NCI-H1105 (cell line): Measurements from ENCODE around the gene ING3.
"Not testable (repeated sequence)": the region's sequence is repeated elsewhere in the genome, so short reads cannot be mapped to it uniquely, and the experiment has no call there.

Source experiments
- DNase-seq: peaks from one replicate; lab custom pipeline; 2025; lab: John Stamatoyannopoulos, UW

Gene ING3

DNA sequence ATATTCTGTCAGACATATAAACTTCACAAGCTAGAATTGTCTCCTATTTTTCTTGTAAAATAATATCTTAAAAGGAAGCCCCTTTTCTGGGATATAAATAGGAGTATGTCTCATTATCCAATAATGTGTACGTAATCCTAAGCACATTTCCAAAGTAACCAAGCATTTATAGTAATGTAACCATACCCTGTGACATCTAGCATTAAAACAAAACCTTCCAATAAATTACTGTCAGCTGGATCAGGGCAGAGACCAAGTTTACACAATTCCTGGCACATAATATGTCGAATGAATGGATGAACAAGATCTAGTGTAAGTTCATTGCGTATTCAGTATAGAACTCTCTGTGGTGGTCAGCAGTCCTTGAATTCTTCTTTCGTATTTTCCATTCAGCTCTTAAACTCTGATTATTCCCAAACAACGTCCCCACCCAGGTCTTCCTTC lies 52.2 kb downstream of the ING3 start:
- DNase-seq: no peak

DNA sequence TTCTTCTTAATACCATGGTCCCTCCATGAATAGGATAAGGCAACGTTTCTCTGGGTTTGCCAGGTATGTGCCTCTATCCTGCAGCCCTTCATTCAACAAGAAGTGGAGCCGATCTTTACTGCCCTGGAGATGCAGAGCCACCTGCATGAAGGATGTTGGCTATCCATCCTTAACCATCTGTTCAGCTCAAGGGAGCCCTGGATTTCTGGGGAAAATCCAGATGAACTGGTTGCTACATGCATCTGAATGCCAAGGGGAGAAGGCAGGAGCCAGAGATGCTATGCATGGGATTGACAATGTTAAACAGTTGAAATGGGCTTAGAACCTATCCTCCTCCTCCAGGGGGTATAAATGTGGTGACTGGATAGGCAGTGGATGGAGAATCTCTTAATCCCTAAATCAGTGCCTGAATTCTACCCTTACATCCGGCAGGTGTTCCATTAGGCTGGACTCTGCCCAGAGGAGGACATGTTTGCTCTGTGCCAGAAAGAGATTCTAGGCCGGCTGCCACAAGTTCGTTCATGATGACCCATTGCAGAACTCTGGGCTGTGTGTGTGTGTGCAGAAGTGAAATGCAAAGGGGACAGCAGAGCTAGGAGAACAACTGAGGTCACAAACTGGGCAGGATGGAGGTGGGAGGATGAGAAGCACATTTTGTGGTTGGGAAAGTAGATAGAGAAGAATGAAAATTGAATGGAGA lies 53.6 kb downstream of the ING3 start:
- no peak for DNase-seq

DNA sequence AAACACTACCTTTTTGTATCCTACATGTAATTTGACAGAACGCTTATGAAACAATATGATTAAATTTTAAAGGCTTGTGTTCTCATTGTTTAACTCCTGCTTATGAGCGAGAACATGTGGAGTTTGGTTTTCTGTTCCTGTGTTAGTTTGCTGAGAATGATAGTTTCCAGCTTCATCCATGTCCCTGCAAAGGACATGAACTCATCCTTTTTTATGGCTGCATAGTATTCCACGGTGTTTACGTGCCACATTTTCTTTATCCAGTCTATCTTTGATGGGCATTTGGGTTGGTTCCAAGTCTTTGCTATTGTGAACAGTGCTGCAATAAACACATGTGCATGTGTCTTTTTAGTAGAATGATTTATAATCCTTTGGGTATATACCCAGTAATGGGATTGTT lies 54.5 kb downstream of the ING3 start:
- DNase-seq: not testable (repeated sequence)

DNA sequence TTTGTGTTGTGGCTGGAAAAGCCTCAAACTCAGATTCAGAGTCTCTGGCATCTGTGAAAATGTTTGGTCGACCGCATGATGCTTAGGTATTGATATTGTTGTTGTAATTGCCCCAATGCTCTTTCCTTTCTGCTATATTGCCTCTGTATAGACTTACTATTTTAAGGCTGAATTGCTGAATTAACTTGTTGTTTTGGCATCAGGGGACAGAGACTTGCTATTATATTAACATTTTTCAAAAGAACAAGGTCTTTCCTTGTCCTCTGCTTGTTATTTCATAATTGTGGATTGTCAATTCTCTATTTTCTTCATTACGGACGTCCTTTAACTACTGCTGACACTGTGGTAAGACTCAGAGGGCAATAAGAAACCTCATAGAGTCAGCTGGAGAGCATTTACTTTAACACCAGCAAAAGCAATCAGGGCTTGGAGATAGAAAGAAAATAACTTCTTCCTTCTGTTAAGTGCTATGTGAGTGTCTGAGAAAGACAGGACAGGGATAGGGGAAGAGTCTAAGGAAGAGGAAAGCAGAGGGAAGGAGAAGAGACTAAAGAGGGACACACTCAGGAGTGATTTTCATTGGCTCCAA lies 55.5 kb downstream of the ING3 start:
- DNase-seq: no peak

DNA sequence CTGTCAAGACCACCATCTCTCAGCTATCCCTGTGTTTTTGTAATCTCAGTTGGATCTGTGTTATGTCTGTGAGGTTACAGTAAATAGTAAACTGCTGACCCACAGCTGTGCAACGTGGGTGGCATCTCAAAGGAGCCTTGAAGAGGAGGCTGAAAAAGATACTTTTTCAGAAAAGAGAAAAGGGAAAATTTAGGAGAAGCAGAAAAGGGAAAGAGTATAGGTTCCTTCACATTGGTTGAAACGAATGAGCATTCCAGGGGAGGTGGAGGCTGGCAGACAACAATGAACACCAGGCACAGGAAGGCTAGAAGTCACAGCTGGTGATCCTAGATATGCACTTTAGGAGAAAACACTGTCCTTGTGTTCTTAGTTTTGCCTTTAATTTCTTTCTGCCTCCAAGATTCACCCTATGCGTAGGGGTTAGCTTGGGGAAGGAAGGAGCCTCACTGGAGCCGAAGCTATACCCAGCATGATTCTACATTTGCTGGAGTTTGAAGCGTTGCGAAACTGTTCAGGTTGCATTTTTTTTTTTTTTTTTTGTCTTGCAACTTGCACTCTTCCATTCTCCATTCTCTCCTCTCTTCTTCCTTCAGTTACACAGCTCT lies 56.2 kb downstream of the ING3 start:
- DNase-seq: no peak

DNA sequence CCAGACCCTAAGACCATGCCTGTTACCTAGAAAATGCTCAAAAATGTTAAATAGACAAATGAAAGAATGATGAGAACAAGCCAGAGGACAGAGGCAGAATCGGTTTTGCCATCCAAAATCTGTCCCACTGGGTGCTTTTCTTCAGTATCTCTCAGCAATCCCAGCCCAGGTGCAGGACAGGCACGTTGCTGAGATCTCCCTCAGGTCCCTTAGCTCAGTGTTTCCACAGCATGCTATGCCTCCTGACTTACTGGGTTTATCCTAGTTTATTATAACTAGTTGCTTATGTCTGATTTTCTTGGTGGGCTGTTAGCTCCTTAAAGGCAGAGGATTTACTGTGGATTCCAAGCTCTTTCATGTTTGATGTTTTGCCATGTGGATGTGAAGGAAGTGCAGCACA lies 58.2 kb downstream of the ING3 start:
- no peak for DNase-seq

DNA sequence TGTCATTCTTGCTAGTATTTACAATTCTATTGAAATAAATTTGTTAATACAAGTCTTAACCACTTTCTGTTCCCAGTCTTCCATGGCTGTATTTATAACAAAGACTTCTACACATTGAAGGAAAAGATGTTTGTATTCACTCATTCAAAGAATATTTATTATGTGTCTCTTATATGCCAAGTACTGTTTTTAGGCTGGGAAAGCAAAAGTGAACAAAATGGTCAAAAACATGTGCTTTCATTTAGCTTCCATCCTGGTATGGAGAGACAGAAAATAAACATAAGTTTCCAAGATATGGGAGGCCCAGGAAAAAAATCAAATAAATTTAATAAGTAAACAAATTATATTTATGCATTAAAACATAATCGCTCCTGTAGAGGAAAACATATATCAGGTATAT lies 60.8 kb downstream of the ING3 start:
- no peak for DNase-seq

DNA sequence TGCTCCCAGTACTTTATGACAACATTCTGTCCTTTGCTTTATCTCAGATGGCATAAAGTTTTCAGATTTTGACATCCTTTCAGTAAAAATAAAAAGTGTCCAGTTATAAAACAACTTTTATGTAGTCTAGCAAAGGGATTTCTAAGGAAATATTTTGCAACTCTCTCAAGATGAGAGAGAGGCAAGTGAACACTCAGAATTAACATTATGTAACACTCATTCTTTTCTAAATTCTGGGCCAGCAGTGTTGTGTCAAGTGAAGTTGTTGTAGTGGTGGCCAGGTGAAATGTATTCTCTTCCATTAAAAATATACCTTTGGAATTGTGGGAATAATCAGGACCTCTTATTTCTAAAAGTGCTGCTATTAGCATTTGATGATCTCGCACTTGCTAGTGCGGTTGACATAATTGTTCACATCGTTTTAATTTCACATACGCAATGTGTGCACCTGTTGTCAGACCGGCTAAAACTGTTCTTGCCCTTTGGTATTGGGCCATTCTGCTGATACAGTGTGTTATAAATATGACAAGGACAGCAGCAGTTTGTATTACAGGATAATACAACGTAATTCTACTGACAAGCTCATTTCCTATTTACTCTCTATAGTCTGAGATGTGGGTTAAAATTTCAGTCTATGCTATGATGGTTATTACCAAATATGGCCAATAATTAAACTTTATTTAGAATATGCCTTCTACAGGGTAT lies 61.7 kb downstream of the ING3 start:
- no peak for DNase-seq

DNA sequence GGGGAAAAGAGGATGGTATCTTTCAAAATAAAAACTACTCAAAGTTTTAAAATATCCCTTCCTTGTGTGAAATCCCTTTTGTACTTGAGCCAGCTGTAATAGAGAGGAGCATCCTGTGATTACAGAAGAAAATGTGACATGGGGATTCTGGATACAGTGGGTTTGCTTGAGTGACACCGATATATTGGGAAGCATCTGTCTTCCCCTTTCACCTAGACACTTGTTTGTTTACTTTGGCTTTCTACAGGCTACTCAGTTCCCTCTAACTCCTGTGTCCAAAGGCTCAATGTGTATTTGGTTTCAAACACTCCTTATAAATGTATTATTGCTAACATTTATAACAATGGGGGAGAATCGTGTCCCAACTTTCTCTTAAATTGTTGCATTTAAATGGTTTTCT lies 62.3 kb downstream of the ING3 start:
- DNase-seq: no peak

DNA sequence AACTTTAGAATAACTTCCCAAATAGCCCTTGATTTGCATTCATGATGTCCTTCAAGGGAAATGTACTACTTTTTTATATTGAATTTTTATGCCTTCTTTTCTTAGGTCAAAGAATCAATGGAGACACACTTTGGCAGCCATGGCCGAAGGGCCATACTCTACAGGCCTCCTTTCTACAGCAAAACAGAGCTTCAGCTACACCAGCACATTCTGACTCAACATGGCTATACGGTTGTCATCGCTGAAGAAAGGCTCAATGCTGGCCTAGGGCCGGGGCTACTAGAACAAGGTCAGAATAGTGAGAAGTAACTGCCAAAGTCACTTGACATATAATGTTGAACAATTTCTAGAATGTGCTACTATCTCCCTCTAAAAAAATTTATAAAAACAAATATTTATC lies 65.0 kb downstream of the ING3 start:
- no peak for DNase-seq

DNA sequence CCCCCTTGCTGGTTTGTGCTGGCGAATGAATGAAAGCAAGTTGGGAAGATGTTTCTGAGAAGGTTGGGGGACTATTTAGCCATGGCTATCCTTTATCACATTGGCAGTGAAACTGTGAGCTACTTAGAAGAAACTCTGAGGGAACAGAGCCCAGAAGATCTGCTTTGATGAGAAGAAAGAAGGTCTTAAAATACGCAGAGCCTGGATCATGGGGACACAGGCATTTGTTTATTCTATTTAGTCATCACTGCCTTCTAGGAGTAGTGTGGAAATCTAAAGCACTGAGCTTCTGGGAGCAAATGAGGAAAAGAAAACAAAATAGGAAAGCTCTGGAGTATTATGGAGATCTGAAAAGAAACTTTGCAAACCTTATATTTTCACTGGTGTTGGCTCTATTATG lies 66.4 kb downstream of the ING3 start:
- no peak for DNase-seq

DNA sequence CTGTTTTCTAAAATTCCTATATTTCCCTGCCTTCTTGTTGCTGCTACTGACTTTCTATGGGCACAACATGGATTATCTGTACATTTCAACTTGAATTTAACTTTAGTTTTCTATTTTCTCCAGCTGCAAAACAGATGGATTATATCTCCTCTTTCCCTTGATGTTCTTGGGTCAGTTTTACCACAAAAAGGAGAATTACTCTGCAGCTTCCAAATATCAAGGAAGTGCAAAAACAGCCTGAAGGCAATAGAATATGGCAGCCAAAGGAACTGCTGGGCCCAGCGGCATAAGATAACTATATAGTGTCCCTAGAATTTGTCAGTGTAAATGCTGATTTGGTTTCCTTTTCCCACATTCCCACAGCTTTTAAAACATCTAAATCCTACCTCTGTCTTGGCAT lies 67.0 kb downstream of the ING3 start:
- no peak for DNase-seq

DNA sequence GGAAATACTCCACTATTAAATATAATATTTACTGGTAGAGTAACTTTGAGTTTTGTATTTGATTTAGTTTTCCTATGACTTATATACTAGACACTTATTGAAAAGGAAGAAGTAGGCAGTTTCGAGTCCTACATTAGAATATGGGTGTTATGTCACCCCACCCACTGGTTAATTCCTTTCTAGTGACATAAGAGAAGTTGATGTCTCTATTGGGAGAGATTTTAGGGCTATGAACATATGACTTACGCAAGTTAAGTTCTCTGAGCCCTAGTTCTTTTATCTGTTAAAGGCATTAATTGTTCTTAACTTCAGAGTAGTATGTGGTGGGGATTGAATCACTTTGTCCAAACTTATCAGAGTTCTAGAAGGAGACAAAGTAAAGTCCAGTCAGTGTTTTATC lies 68.4 kb downstream of the ING3 start:
- no peak for DNase-seq

DNA sequence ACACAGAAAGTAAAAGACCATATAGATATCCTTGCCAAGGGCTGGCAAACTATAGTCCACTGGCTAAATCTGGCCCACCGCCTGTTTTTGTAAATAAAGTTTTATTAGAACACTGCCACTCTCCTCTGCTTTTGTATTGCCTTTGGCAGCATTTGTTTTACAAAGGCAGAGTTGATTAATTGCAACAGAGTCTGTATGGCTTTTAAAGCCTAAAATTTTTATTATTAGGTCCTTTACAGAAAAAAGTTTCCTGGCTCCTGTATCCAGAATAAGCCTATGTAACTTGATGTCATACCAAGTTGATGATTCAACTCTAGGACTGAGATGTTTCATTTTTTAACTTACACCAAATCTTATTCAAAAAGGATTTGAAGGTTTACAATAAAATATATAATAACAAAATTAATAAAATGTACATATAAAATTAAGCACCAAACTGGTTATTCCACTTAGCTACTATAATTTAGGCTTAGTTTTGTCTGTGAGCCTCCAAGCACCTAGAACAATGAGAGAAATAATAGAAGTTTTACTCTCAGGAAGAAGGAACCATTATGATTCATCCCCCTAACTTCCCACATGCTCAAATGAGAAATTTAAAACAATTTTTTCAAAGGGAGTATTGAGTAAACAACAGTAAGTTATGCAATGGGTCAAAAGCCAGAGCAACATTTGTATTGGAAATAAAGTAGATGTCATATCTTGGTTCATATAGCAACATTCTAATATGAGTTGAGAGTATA lies 69.8 kb downstream of the ING3 start:
- DNase-seq: no peak

DNA sequence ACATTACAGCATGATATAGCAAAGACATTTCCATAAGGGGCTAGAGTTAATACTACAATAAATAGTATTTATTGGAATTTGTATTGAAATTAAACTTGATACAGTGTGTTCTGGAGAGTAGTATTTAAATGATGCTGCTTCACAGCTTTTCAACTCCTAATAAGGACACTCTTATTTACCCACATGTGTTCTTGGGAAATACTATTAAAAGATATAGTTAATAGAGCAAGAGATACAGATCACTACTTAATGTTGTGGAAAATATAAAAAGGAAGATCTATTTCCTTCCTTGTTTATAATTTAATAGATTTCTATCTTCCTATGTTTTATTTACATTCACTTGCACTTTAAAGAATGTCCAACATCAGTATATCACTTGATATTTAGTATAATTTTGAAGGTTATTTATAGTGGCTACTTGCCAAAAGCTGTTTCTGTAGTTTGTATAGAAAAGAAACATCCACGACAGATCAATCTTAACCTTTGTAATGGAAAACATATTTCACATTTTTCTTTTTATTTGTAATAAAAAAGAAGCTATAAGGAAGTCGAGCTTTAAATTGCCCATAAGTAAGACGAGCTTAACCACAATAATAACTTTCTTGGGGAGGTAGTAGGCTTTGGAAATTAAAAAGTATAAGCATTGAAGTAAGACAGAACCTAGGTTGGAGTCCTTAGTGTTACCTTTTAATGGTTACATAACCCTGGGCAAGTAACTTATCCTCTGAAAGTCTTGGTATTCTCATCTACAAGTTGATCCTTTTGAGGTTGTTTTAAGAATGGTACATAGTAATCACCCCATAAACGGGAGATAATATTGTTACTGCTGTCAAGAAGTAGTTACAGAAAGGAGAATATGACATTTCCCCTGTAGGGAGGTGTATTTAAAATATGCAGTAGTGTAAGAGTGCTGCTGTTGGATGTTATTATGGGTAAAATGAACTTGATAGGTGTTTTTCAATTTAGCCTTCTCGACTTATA lies 70.7 kb downstream of the ING3 start:
- no peak for DNase-seq

DNA sequence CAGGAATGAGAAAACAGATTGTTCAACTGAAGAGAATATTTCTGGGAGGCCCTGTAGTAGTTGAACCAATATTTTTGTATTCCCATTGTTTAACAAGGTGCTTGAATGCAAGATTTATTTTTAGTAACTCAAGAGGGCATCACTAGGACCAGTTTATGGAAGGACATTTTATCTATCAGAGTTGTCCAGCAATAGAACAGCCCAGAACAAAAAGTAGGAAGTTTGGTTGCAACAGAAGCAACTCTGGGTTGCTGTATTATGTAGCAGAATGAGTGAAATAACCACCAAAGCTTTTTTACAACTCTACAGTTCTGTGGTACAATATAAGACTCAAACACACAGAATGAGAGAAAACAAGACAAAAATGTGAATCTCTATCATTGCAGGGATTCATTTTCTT lies 72.6 kb downstream of the ING3 start:
- DNase-seq: no peak

DNA sequence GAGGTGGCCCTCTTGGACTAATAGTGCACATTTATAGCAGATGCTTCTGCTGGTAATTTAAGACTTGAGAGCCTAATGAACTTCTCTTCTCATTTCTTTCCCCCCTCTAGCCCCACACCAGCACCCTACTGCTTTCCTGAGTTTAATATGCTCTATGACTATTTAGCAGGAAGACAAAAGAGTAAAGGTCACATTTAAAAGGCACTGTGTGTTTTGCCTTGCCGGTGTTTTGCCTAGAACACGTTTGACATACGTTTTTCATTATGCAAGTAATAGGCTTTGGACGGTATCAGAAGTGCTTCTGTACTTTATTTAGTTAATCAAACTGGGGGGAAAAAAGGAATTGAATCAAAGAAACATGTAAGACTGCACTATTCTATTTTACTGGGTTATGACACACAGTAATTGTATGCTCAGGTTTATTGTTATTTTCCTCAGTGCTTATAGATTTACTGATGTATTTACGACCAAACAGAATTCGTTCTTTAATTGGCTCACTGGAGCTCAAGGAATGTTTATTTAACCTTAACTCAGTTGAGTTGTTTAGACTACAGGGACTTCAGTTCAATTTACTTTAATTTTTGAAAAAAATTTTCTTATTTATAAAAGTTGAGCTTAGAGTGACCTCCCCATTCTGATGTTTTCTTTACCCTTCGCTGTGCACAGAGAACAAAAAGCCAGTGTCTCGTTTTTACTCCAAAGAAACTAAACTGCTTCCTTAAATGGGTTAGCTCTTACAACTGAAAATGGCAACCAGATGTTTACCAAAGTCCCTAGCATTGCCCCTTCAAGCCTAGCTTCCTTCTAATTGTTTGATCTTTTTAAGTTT lies 73.3 kb downstream of the ING3 start:
- DNase-seq: no peak

DNA sequence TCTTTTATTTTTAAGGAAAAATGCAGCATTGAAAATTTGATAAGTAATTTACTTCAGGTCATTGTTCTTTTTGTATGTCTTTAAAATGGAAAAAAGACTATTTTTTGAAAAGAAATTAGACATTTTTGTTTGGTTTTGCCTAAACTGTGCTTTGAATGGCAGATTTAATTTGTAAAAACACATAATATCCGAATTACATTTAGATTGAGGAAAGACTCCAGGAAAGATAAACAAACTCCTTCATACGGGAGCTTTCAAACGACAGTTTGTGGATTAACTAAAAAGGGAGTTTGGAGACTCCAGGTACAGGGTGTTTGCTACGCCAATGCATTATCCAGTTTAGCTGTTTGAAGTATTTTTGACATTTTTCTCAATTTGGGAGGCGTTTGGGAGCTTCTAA lies 74.0 kb downstream of the ING3 start:
- no peak for DNase-seq

DNA sequence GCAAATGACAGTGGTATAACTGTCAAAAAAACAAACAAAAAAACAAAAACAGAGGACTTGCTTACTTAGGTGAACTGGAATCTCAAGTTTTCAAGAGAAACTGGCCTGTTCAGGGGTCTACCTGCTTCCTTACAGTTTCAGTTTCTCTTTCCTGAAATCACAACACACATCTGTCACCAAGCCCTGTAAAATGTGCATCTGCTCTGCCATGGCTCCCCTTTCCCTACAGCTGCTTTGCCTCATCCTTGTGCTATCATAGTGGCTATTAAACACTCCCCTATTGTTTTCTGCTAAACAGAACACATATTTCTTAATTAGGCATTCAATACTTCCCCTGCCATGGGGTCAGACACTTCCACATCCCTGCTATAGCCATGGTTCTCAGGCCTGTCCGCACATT lies 75.6 kb downstream of the ING3 start:
- DNase-seq: no peak

DNA sequence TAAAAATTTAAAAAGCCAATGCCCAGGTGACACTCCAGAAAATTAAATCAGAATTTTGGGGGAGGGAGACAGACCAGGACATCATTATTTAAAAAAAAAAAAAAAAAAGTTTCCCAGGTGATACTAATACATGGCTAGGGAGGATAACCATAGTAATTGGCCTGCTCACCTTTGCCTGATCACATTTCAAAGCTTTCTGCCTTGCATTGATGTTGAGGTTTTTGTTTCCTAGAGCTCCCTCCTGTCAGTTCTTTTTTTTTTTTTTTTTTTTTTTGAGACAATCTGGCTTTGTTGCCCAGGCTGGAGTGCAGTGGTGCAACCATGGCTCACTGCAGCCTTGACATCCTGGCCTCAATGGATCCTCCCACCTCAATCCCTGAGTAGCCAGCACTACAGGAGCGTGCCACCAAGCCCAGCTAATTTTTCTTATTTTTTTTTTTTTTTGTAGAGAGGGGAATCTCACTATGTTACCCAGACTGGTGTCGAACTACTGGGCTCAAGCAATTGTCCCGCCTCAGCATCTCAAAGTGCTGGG lies 76.1 kb downstream of the ING3 start:
- no peak for DNase-seq
